Measurements from ENCODE around the gene MLLT10.
"Not testable (repeated sequence)": the region's sequence is repeated elsewhere in the genome, so short reads cannot be mapped to it uniquely, and the experiment has no call there.

MLLT10 gene

DNA sequence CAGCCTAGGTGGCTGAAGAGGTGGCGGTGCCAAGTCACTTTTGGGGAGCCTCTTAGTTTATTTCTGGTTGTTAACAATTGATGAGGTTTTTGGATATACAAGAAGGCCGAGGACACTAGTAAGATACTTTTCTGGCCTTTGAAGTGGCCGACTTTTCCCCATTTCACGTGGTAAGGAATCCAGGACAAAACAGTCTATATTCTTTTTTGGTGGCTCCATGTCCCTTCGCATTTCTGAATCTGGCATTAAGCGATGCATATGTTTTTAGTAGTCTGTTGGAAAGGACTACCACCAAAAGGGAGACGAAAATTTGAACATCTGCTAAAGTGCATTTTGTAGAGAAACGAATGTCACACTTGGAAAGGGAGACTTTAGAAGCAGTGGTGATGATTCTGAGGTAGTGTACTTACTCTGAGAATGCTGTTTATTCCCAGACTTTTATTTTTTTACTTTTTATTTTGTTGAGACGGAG lies 1.5 kb downstream of the MLLT10 start:
- TF ChIP-seq CREB5 (CRISPR knock-in tag; IDR thresholded peaks at IDR 0.05; ENCODE audit: low read depth) (no peak), ZNF70 (CRISPR knock-in tag; IDR thresholded peaks at IDR 0.05) (no peak), ZFP3 (CRISPR knock-in tag; IDR thresholded peaks at IDR 0.05) (no peak), ZNF8 (CRISPR knock-in tag; IDR thresholded peaks at IDR 0.05) (no peak), ESRRG (CRISPR knock-in tag; IDR thresholded peaks at IDR 0.05) (no peak), TOX (CRISPR knock-in tag; IDR thresholded peaks at IDR 0.05; ENCODE audit: borderline replicate concordance) (no peak), ISL1 (CRISPR knock-in tag; IDR thresholded peaks at IDR 0.05) (no peak)
- TF ChIP-seq, protein P1, sequence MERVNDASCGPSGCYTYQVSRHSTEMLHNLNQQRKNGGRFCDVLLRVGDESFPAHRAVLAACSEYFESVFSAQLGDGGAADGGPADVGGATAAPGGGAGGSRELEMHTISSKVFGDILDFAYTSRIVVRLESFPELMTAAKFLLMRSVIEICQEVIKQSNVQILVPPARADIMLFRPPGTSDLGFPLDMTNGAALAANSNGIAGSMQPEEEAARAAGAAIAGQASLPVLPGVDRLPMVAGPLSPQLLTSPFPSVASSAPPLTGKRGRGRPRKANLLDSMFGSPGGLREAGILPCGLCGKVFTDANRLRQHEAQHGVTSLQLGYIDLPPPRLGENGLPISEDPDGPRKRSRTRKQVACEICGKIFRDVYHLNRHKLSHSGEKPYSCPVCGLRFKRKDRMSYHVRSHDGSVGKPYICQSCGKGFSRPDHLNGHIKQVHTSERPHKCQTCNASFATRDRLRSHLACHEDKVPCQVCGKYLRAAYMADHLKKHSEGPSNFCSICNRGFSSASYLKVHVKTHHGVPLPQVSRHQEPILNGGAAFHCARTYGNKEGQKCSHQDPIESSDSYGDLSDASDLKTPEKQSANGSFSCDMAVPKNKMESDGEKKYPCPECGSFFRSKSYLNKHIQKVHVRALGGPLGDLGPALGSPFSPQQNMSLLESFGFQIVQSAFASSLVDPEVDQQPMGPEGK (CRISPR knock-in tag; IDR thresholded peaks at IDR 0.05; ENCODE audit: borderline replicate concordance), result no peak

GRCh38 chr10:21535976-21536375 lies 1.9 kb downstream of the MLLT10 start:
- not testable (repeated sequence) for ATAC-seq

More for the DNA sequence above, 1.5 kb downstream of the MLLT10 start:
- ATAC-seq, result no peak

DNA sequence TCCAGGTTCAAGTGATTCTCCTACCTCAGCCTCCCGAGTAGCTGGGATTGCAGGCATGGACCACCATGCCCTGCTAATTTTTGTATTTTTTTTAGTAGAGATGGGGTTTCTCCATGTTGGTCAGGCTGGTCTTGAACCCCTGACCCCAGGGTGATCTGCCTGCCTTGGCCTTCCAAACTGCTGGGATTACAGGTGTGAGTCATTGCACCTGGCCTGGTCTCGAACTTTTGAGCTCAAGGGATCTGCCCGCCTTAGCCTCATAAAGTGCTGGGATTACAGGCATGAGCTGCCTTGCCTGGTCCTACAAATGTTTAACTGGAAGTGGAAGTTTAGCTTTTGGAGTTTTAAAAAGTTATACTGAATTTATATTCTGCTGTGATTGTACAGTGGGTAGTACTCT lies 2.8 kb downstream of the MLLT10 start:
- ATAC-seq, result no peak
- TF ChIP-seq ISL1 (CRISPR knock-in tag; IDR thresholded peaks at IDR 0.05) (no peak), SNAI2 (CRISPR knock-in tag; IDR thresholded peaks at IDR 0.05) (no peak), RARB (CRISPR knock-in tag; IDR thresholded peaks at IDR 0.05) (no peak), CSRNP3 (CRISPR knock-in tag; IDR thresholded peaks at IDR 0.05) (no peak), OSR1 (CRISPR knock-in tag; IDR thresholded peaks at IDR 0.05) (no peak), GLIS3 (CRISPR knock-in tag; IDR thresholded peaks at IDR 0.05) (no peak), ZFP3 (CRISPR knock-in tag; IDR thresholded peaks at IDR 0.05) (no peak), ZNF70 (CRISPR knock-in tag; IDR thresholded peaks at IDR 0.05) (no peak), ARNTL (CRISPR knock-in tag; IDR thresholded peaks at IDR 0.05; ENCODE audit: borderline replicate concordance, low read depth) (no peak)
- TF ChIP-seq, protein P2, sequence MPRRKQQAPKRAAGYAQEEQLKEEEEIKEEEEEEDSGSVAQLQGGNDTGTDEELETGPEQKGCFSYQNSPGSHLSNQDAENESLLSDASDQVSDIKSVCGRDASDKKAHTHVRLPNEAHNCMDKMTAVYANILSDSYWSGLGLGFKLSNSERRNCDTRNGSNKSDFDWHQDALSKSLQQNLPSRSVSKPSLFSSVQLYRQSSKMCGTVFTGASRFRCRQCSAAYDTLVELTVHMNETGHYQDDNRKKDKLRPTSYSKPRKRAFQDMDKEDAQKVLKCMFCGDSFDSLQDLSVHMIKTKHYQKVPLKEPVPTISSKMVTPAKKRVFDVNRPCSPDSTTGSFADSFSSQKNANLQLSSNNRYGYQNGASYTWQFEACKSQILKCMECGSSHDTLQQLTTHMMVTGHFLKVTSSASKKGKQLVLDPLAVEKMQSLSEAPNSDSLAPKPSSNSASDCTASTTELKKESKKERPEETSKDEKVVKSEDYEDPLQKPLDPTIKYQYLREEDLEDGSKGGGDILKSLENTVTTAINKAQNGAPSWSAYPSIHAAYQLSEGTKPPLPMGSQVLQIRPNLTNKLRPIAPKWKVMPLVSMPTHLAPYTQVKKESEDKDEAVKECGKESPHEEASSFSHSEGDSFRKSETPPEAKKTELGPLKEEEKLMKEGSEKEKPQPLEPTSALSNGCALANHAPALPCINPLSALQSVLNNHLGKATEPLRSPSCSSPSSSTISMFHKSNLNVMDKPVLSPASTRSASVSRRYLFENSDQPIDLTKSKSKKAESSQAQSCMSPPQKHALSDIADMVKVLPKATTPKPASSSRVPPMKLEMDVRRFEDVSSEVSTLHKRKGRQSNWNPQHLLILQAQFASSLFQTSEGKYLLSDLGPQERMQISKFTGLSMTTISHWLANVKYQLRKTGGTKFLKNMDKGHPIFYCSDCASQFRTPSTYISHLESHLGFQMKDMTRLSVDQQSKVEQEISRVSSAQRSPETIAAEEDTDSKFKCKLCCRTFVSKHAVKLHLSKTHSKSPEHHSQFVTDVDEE (CRISPR knock-in tag; IDR thresholded peaks at IDR 0.05), result no peak
- TF ChIP-seq, protein P3, sequence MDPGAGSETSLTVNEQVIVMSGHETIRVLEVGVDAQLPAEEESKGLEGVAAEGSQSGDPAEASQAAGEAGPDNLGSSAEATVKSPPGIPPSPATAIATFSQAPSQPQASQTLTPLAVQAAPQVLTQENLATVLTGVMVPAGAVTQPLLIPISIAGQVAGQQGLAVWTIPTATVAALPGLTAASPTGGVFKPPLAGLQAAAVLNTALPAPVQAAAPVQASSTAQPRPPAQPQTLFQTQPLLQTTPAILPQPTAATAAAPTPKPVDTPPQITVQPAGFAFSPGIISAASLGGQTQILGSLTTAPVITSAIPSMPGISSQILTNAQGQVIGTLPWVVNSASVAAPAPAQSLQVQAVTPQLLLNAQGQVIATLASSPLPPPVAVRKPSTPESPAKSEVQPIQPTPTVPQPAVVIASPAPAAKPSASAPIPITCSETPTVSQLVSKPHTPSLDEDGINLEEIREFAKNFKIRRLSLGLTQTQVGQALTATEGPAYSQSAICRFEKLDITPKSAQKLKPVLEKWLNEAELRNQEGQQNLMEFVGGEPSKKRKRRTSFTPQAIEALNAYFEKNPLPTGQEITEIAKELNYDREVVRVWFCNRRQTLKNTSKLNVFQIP (CRISPR knock-in tag; IDR thresholded peaks at IDR 0.05; ENCODE audit: borderline replicate concordance, low read depth), result no peak

GRCh38 chr10:21540701-21541100 lies 6.7 kb downstream of the MLLT10 start:
- not testable (repeated sequence) for ATAC-seq

DNA sequence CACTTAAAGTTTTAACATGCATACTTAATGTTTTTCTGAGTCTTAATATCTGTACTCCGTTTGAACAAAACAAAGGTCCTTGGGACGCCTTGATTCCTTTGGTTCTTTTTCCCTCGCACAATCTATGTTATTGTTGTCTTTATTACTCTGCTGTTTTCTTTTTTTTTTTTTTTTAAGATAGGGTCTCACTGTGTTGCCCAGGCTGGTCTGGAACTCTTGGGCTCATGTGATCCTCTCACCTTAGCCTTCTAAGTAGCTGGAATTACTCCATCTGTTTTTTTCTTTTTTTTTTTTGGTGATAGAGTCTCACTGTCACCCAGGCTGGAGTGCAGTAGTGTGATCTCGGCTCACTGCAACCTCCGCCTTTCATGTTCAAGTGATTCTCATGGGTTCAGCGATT lies 13.2 kb downstream of the MLLT10 start:
- TF ChIP-seq TOX (CRISPR knock-in tag; IDR thresholded peaks at IDR 0.05; ENCODE audit: borderline replicate concordance), result no peak
- no peak for TF ChIP-seq ZNF565 (CRISPR knock-in tag; conservative IDR thresholded peaks at IDR 0.05; ENCODE audit: low read depth)
- TF ChIP-seq, protein P1 (CRISPR knock-in tag; IDR thresholded peaks at IDR 0.05; ENCODE audit: borderline replicate concordance), result no peak
- TF ChIP-seq OSR1 (CRISPR knock-in tag; IDR thresholded peaks at IDR 0.05), result no peak
- no peak for TF ChIP-seq ARNTL (CRISPR knock-in tag; IDR thresholded peaks at IDR 0.05; ENCODE audit: borderline replicate concordance, low read depth)
- TF ChIP-seq, protein P3 (CRISPR knock-in tag; IDR thresholded peaks at IDR 0.05; ENCODE audit: borderline replicate concordance, low read depth), result no peak
- TF ChIP-seq ZFP30 (CRISPR knock-in tag; IDR thresholded peaks at IDR 0.05), result no peak
- ATAC-seq, result no peak
